Sigmoid colon (tissue), 7 donors: ENCODE results near the gene PAGR1. TPM values are rescaled to one million over a fixed set of nuclear protein-coding genes. Genes with fewer than 3 reads are reported as not detected.
A peak's percentile ranks its signal among the peaks of the same experiment; 100 is the strongest.

ENCODE experiments used
- DNase-seq: peaks from one replicate; pipeline ENCODE4 v3.0.0-alpha.2; 2019
- H3K27ac ChIP-seq, 4 donors: fragments of 200-600 bp; sonication (generic); one replicate each; pipeline ENCODE4 v1.5.1; 2016 to 2019; ENCODE audit warnings: mild to moderate bottlenecking in 1 of 4
- H3K27me3 ChIP-seq, 3 donors: fragments of 200-600 bp; sonication (generic); one replicate each; pipeline ENCODE4 v1.5.1; 2019; ENCODE audit warnings: mild to moderate bottlenecking in 1 of 3
- H3K36me3 ChIP-seq, 4 donors: fragments of 200-600 bp; sonication (generic); one replicate each; pipeline ENCODE4 v1.5.1; 2016 to 2019
- H3K4me1 ChIP-seq, 4 donors: fragments of 200-600 bp; sonication (generic); one replicate each; pipeline ENCODE4 v1.5.1; 2017 to 2019
- H3K4me3 ChIP-seq, 4 donors: fragments of 200-600 bp; sonication (generic); one replicate each; pipeline ENCODE4 v1.5.1; 2017 to 2019; ENCODE audit warnings: mild to moderate bottlenecking in 2 of 4, moderate library complexity in 1 of 4
- H3K9me3 ChIP-seq, 4 donors: fragments of 200-600 bp in 3 of 4; sonication (generic) in 3 of 4; one replicate each; pipeline versions ENCODE4 v1.5.1 to v1.6.1; 2013 to 2019
- CTCF ChIP-seq, 4 experiments: fragments of 450-650 bp in 3 of 4; fragments of 200-600 bp in 1 of 4; IDR thresholded peaks; one replicate each; pipeline ENCODE4 v1.5.1; 2016 to 2019; ENCODE audit warnings: antibody characterized with exemption in 4 of 4, mild to moderate bottlenecking in 3 of 4, moderate library complexity in 2 of 4
- EP300 ChIP-seq, 4 donors: sonication (generic); formaldehyde crosslinking; IDR thresholded peaks; one replicate each; pipeline ENCODE4 v1.6.1; 2017; ENCODE audit warnings: antibody characterized with exemption in 4 of 4
- POLR2A ChIP-seq, 2 donors: fragments of 450-650 bp; IDR thresholded peaks; one replicate each; pipeline ENCODE4 v1.6.1; 2016; ENCODE audit warnings: antibody characterized with exemption in 2 of 2, mild to moderate bottlenecking in 2 of 2, moderate library complexity in 2 of 2
- POLR2AphosphoS5 ChIP-seq, 4 donors: sonication (generic); formaldehyde crosslinking; IDR thresholded peaks; one replicate each; pipeline ENCODE4 v1.6.1; 2017; ENCODE audit warnings: antibody characterized with exemption in 4 of 4
- WGBS, 2 donors: extraction: QIAGEN DNeasy Blood & Tissue Kit; methylation state at CpG; one replicate each; pipeline ENCODE4 v1.1.7; 2013; 5-methylcytosine and 5-hydroxymethylcytosine counted together
- intact Hi-C: fragments of 100-400 bp; cut with DNase I; formaldehyde crosslinking; loops from one replicate; pipeline ENCODE4 v1.15.1; 2023
- polyA plus RNA-seq, 3 donors: library from polyadenylated mRNA; stranded (reverse); fragments of 200-250 nt; gene quantifications; one replicate each; pipeline ENCODE4 v1.2.3, GENCODE V29; 2013
- total RNA-seq, 4 donors: library from RNA; depleted of rRNA; stranded (reverse); fragments of >200 nt; gene quantifications; one replicate each; pipeline ENCODE4 v1.1.0, GENCODE V29; 2016
- donor health status: healthy with polysubstance abuse.
- donor health status: Bipolar disorder and iron deficiency.
- donor health status: healthy.

The PAGR1 gene
- total and polyA plus RNA-seq, 7 donors = 18.5 to 36.6 (median 25.9) TPM

- intact Hi-C loops = no loop called here
- H3K27me3 ChIP-seq = no peaks in the 10 kb centered on the region
- TF ChIP-seq CTCF (IDR thresholded peaks at IDR 0.05) (no peak), POLR2AphosphoS5 (IDR thresholded peaks at IDR 0.05) (no peak)
These were observed 21.7 kb upstream of the PAGR1 start for GRCh38 chr16:29794231-29794710.

GRCh38 chr16:29802416-29802935 is 13.5 kb upstream of the PAGR1 start:
- H3K9me3 ChIP-seq = no peaks in the 10 kb centered on the region
- WGBS, 2 donors = 97% methylated on average over 8 of the region's 8 CpGs
- no peak overlapping the region for H3K27ac ChIP-seq
- no peak overlapping the region for H3K4me3 ChIP-seq
- TF ChIP-seq POLR2A (IDR thresholded peaks at IDR 0.05) (no peak), EP300 (IDR thresholded peaks at IDR 0.05) (no peak), POLR2AphosphoS5 (IDR thresholded peaks at IDR 0.05) (no peak), CTCF (IDR thresholded peaks at IDR 0.05) (no peak)
- H3K4me1 ChIP-seq = peaks cover 0 to 14% (median 14%) of the 10 kb centered on the region in 4 donors
- DNase-seq = no peak
- intact Hi-C loops = no loop called here
- H3K27me3 ChIP-seq = no peaks in the 10 kb centered on the region
- H3K36me3 ChIP-seq = peaks cover 0 to 34% (median 13%) of the 10 kb centered on the region in 4 donors

More at GRCh38 chr16:29794231-29794710, 21.7 kb upstream of the PAGR1 start:
- no peak overlapping the region for H3K27ac ChIP-seq
- no peak overlapping the region for H3K4me3 ChIP-seq
- peaks cover 0 to 21% (median 16%) of the 10 kb centered on the region in 4 donors for H3K4me1 ChIP-seq
- DNase-seq = no peak
- 96 to 97% methylated on average over 3 of the region's 3 CpGs for WGBS, 2 donors
- H3K9me3 ChIP-seq = no peaks in the 10 kb centered on the region
- peaks cover 0 to 28% (median 5%) of the 10 kb centered on the region in 4 donors for H3K36me3 ChIP-seq

- Histone ChIP-seq H3K4me3 (peak overlapping the region in 1 of 4 donors; percentile 76), H3K9me3 (no peaks in the 10 kb centered on the region), H3K36me3 (peaks cover 0 to 27% (median 13%) of the 10 kb centered on the region in 4 donors), H3K27me3 (no peaks in the 10 kb centered on the region), H3K27ac (peak overlapping the region; percentile 91 to 99 (median 93)), H3K4me1 (peaks cover 0 to 29% (median 27%) of the 10 kb centered on the region in 4 donors)
- 79 to 83% methylated on average over 8 of the region's 8 CpGs for WGBS, 2 donors
- intact Hi-C loops = no loop called here
- no peak for DNase-seq
- TF ChIP-seq POLR2A (IDR thresholded peaks at IDR 0.05) = no peak
- no peak for TF ChIP-seq CTCF (IDR thresholded peaks at IDR 0.05)
- TF ChIP-seq EP300 (IDR thresholded peaks at IDR 0.05) = no peak
- TF ChIP-seq POLR2AphosphoS5 (IDR thresholded peaks at IDR 0.05) = no peak
These were observed 11.9 kb upstream of the PAGR1 start for GRCh38 chr16:29804020-29804419.

- H3K27ac ChIP-seq = peak overlapping the region; percentile 91 to 99 (median 93)
- DNase-seq = peak; percentile 87
- 3 to 13% methylated on average over 26 of the region's 26 CpGs for WGBS, 2 donors
- intact Hi-C loops = loop anchor here (1.0 kb wide), 1 partner anchor 14 kb away; the partner anchor contains the start of gene KIF22
- peaks cover 4 to 27% (median 11%) of the 10 kb centered on the region in 4 donors for H3K36me3 ChIP-seq
- H3K27me3 ChIP-seq = no peaks in the 10 kb centered on the region
- peak overlapping the region; percentile 59 to 76 (median 66) for H3K4me3 ChIP-seq
- H3K4me1 ChIP-seq = peaks cover 0 to 35% (median 33%) of the 10 kb centered on the region in 4 donors
- H3K9me3 ChIP-seq = no peaks in the 10 kb centered on the region
- peak in 2 of 4 donors; percentile 44 to 49 for TF ChIP-seq POLR2AphosphoS5 (IDR thresholded peaks at IDR 0.05)
- TF ChIP-seq CTCF (IDR thresholded peaks at IDR 0.05) = no peak
- peak in 1 of 2 donors; percentile 31 for TF ChIP-seq POLR2A (IDR thresholded peaks at IDR 0.05)
These were observed 11.3 kb upstream of the PAGR1 start for GRCh38 chr16:29804455-29805231.
